Epithelial cell of prostate (primary cell): ENCODE data around the gene TESK2.
"Not testable (repeated sequence)": the region's sequence is repeated elsewhere in the genome, so short reads cannot be mapped to it uniquely, and the experiment has no call there.

Experiments used
- DNase-seq: peaks from one replicate; pipeline ENCODE4 v3.0.0-alpha.2; 2011; ENCODE audit warnings: low read depth, low spot score
- H3K27ac ChIP-seq: fragments of 450-650 bp; 2 replicates; pipeline ENCODE4 v1.5.1; 2017; ENCODE audit warnings: mild to moderate bottlenecking

Gene TESK2

GRCh38 chr1:45384213-45384612, 106.8 kb downstream of the TESK2 start:
- not testable (repeated sequence) for H3K27ac ChIP-seq, DNase-seq

- no peak overlapping the region for H3K27ac ChIP-seq
- no peak for DNase-seq
These were observed 107.8 kb downstream of the TESK2 start for GRCh38 chr1:45383191-45383590.

GRCh38 chr1:45381243-45381642, 109.7 kb downstream of the TESK2 start:
- peak overlapping the region; percentile 38 for H3K27ac ChIP-seq
- DNase-seq = peak; percentile 61

- DNase-seq = no peak
- peak overlapping the region; percentile 38 for H3K27ac ChIP-seq
These were observed 110.2 kb downstream of the TESK2 start for GRCh38 chr1:45380730-45381129.

- DNase-seq = no peak
- H3K27ac ChIP-seq = no peak overlapping the region
These were observed 110.8 kb downstream of the TESK2 start for GRCh38 chr1:45380125-45380524.

- DNase-seq = no peak
- H3K27ac ChIP-seq = no peak overlapping the region
These were observed 111.4 kb downstream of the TESK2 start for GRCh38 chr1:45379524-45379923.

- DNase-seq = no peak
- H3K27ac ChIP-seq = no peak overlapping the region
These were observed 112.8 kb downstream of the TESK2 start for GRCh38 chr1:45378184-45378583.

- no peak for DNase-seq
These were observed 115.6 kb downstream of the TESK2 start for GRCh38 chr1:45375104-45376090.

GRCh38 chr1:45373573-45373972, 117.4 kb downstream of the TESK2 start:
- no peak for DNase-seq
- no peak overlapping the region for H3K27ac ChIP-seq

More at GRCh38 chr1:45375104-45376090, 115.6 kb downstream of the TESK2 start:
- H3K27ac ChIP-seq = no peak overlapping the region

- no peak overlapping the region for H3K27ac ChIP-seq
- DNase-seq = no peak
These were observed 120.4 kb downstream of the TESK2 start for GRCh38 chr1:45370575-45370974.

GRCh38 chr1:45365051-45365450, 125.9 kb downstream of the TESK2 start:
- H3K27ac ChIP-seq = no peak overlapping the region
- DNase-seq = no peak

- DNase-seq = no peak
- H3K27ac ChIP-seq = no peak overlapping the region
These were observed 126.7 kb downstream of the TESK2 start for GRCh38 chr1:45364294-45364693.

- DNase-seq = not testable (repeated sequence)
- peak overlapping the region; percentile 5 for H3K27ac ChIP-seq
These were observed 130.0 kb downstream of the TESK2 start for GRCh38 chr1:45360981-45361380.

GRCh38 chr1:45359882-45360513, 131.0 kb downstream of the TESK2 start:
- DNase-seq = no peak
- H3K27ac ChIP-seq = peak overlapping the region; percentile 5

GRCh38 chr1:45356186-45356585, 134.8 kb downstream of the TESK2 start:
- DNase-seq = no peak
- peak overlapping the region; percentile 15 for H3K27ac ChIP-seq

- no peak for DNase-seq
- H3K27ac ChIP-seq = peak overlapping the region; percentile 15
These were observed 135.3 kb downstream of the TESK2 start for GRCh38 chr1:45355683-45356082.

GRCh38 chr1:45354838-45355237, 136.1 kb downstream of the TESK2 start:
- no peak for DNase-seq

GRCh38 chr1:45353685-45354084, 137.3 kb downstream of the TESK2 start:
- no peak for DNase-seq
- H3K27ac ChIP-seq = no peak overlapping the region

More at GRCh38 chr1:45354838-45355237, 136.1 kb downstream of the TESK2 start:
- H3K27ac ChIP-seq = no peak overlapping the region

GRCh38 chr1:45351508-45351907, 139.5 kb downstream of the TESK2 start:
- no peak overlapping the region for H3K27ac ChIP-seq

GRCh38 chr1:45348966-45349677, 141.8 kb downstream of the TESK2 start:
- no peak for DNase-seq
- H3K27ac ChIP-seq = peak overlapping the region; percentile 85

More at GRCh38 chr1:45351508-45351907, 139.5 kb downstream of the TESK2 start:
- no peak for DNase-seq

- DNase-seq = no peak
- peak overlapping the region; percentile 85 for H3K27ac ChIP-seq
These were observed 142.4 kb downstream of the TESK2 start for GRCh38 chr1:45348609-45348965.
